ENCODE results near the gene MTCL1. TPM values are rescaled to one million over a fixed set of nuclear protein-coding genes. Genes with fewer than 3 reads are reported as not detected.

Gene MTCL1
- total and polyA plus RNA-seq, 3 experiments from 2014 or later: 1.0 to 1.1 TPM; not detected in 1

DNA sequence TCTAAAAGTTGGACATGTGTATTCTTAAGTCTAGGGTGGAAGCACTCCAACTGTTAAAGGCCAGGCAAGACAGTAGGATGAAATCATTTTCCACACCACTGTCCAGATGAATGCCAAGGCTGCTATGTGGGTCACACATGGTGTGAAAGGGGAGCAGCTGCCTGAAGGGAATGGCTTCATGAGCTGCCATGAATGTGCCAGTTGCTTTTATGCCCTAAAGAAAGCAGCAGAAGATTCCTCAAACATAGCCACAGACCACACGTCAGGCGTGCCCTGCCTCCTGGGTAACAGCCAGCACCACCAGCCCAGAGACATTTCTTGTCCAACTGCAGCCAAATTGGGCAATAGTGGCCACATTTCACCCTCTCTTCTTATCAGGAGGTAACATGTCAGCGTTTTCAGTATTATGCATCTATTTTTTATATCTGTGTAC is 130.2 kb downstream of the MTCL1 start:
- Mint-ChIP-seq H3K4me1 (no peaks in the 10 kb centered on the region), H3K9me3 (peaks cover 0 to 2% (median 0%) of the 10 kb centered on the region in 5 donors), H3K27ac (no peak overlapping the region), H3K27me3 (peaks cover 13 to 26% of the 10 kb centered on the region in 2 donors), H3K4me3 (no peak overlapping the region), H3K36me3 (peaks cover 0 to 14% (median 0%) of the 10 kb centered on the region in 3 donors)
- no peak overlapping the region for H3K27ac ChIP-seq (ENCODE audit: low read depth, low read length)
- ChIA-PET CTCF (no interaction called here), POLR2A (no interaction called here)
- H3K9me3 ChIP-seq (ENCODE audit: low read length): no peaks in the 10 kb centered on the region
- no peak overlapping the region for H3K4me3 ChIP-seq (ENCODE audit: low read length)
- no peaks in the 10 kb centered on the region for H3K4me1 ChIP-seq (ENCODE audit: insufficient read depth, low read length)
- no peaks in the 10 kb centered on the region for H3K27me3 ChIP-seq (ENCODE audit: insufficient read depth, low read length, poor library complexity, severe bottlenecking)
- no peak for DNase-seq
- no peaks in the 10 kb centered on the region for H3K36me3 ChIP-seq (ENCODE audit: insufficient read depth, low read length)

DNA sequence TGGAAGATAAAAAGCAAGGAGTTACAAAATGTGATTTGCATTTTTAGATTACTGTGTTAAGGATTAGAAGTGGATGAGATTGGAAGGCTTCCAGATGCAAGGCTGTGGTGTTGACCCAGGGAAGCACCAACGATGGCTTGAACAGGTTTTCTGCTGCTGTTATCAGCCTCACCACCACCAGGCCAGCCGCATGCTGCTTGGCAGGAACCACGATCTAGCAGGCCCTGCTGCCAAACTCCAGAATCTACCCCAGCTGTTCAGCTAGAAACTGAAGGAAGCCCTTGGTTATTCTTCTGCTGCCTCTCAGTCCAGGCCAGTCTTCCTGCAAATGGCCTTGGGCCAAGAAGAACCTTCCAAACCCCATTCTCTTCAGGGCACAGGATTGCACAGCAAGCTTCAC is 133.9 kb downstream of the MTCL1 start:
- CTCF ChIA-PET: no interaction called here

DNA sequence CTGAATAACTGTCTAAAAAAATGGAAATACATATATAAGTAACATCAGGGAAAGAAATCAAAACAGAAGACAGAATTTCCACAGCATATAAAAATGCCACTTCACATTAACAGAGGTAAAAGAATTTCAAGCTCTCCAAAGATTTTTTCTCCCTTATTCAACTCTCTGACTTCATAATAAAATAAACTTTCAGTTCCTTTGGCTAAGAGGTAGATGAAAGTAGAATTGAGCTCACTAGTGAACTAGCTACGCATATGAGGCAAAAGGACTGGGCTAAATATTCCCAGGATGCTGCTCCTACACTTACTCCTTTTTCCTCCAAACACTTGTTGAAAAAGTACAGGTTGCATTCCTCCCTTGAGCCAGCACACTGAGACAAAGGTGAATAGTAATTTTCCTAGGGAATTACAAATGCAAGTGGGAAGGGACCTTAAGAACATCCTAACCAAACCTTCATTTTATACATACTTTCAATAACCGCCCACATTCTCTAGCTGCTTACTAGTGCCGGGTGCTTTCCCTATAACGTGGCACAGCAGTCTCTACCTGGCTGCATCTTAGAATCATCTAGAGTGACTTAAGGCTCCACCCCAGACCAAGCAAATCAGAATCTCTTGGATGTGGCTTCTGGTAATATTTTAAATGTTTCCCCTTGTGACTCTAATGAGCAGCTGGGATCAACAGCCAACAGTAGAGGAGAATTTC is 136.6 kb downstream of the MTCL1 start:
- CTCF ChIA-PET: no interaction called here
- H3K36me3 ChIP-seq (ENCODE audit: insufficient read depth, low read length): no peaks in the 10 kb centered on the region
- peaks cover 0 to 2% (median 2%) of the 10 kb centered on the region in 5 donors for H3K9me3 Mint-ChIP-seq

More for the DNA sequence above, 133.9 kb downstream of the MTCL1 start:
- POLR2A ChIA-PET: no interaction called here
- Histone ChIP-seq H3K9me3 (ENCODE audit: low read length) (no peaks in the 10 kb centered on the region), H3K4me3 (ENCODE audit: low read length) (no peak overlapping the region), H3K27ac (ENCODE audit: low read depth, low read length) (no peak overlapping the region), H3K27me3 (ENCODE audit: insufficient read depth, low read length, poor library complexity, severe bottlenecking) (no peaks in the 10 kb centered on the region), H3K4me1 (ENCODE audit: insufficient read depth, low read length) (no peaks in the 10 kb centered on the region), H3K36me3 (ENCODE audit: insufficient read depth, low read length) (no peaks in the 10 kb centered on the region)
- no peak for DNase-seq
- peaks cover 0 to 2% (median 2%) of the 10 kb centered on the region in 5 donors for H3K9me3 Mint-ChIP-seq
- H3K4me3 Mint-ChIP-seq: no peak overlapping the region
- no peak overlapping the region for H3K27ac Mint-ChIP-seq
- no peaks in the 10 kb centered on the region for H3K4me1 Mint-ChIP-seq
- peaks cover 0 to 9% (median 0%) of the 10 kb centered on the region in 3 donors for H3K36me3 Mint-ChIP-seq
- peaks cover 17 to 40% of the 10 kb centered on the region in 2 donors for H3K27me3 Mint-ChIP-seq

DNA sequence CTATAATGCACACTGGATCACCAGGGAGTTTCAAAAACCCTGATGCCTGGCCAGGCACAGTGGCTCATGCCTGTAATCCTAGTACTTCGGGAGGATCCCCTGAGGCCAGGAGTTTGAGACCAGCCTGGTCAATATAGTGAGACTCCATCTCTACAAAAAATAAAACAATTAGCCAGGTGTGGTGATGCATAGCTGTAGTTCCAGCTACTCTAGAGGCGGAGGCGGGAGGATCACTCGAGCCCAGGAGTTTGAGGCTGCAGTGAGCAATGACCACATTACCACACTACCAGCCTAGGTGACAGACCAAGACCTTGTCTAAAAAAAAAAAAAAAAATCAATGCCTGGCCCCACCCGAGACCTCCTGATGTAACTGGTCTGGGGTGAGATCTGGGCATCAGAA is 137.2 kb downstream of the MTCL1 start:
- no peaks in the 10 kb centered on the region for H3K4me1 Mint-ChIP-seq
- H3K9me3 Mint-ChIP-seq: peaks cover 0 to 2% (median 0%) of the 10 kb centered on the region in 5 donors
- no peak overlapping the region for H3K4me3 Mint-ChIP-seq
- no peak for DNase-seq
- peaks cover 17 to 44% of the 10 kb centered on the region in 2 donors for H3K27me3 Mint-ChIP-seq
- no peaks in the 10 kb centered on the region for H3K36me3 ChIP-seq (ENCODE audit: insufficient read depth, low read length)
- no peaks in the 10 kb centered on the region for H3K4me1 ChIP-seq (ENCODE audit: insufficient read depth, low read length)
- no peaks in the 10 kb centered on the region for H3K27me3 ChIP-seq (ENCODE audit: insufficient read depth, low read length, poor library complexity, severe bottlenecking)
- ChIA-PET POLR2A (no interaction called here), CTCF (no interaction called here)
- peaks cover 0 to 5% (median 0%) of the 10 kb centered on the region in 3 donors for H3K36me3 Mint-ChIP-seq
- H3K9me3 ChIP-seq (ENCODE audit: low read length): no peaks in the 10 kb centered on the region
- no peak overlapping the region for H3K4me3 ChIP-seq (ENCODE audit: low read length)
- H3K27ac Mint-ChIP-seq: peak overlapping the region in 1 of 8 donors; percentile 64
- H3K27ac ChIP-seq (ENCODE audit: low read depth, low read length): no peak overlapping the region

More for the DNA sequence above, 136.6 kb downstream of the MTCL1 start:
- no peak overlapping the region for H3K27ac ChIP-seq (ENCODE audit: low read depth, low read length)
- H3K27me3 ChIP-seq (ENCODE audit: insufficient read depth, low read length, poor library complexity, severe bottlenecking): no peaks in the 10 kb centered on the region
- Mint-ChIP-seq H3K4me1 (no peaks in the 10 kb centered on the region), H3K27ac (no peak overlapping the region), H3K4me3 (no peak overlapping the region), H3K27me3 (peaks cover 19 to 41% of the 10 kb centered on the region in 2 donors), H3K36me3 (peaks cover 0 to 9% (median 0%) of the 10 kb centered on the region in 3 donors)
- no peak overlapping the region for H3K4me3 ChIP-seq (ENCODE audit: low read length)
- DNase-seq: no peak
- H3K4me1 ChIP-seq (ENCODE audit: insufficient read depth, low read length): no peaks in the 10 kb centered on the region
- no peaks in the 10 kb centered on the region for H3K9me3 ChIP-seq (ENCODE audit: low read length)
- POLR2A ChIA-PET: no interaction called here

DNA sequence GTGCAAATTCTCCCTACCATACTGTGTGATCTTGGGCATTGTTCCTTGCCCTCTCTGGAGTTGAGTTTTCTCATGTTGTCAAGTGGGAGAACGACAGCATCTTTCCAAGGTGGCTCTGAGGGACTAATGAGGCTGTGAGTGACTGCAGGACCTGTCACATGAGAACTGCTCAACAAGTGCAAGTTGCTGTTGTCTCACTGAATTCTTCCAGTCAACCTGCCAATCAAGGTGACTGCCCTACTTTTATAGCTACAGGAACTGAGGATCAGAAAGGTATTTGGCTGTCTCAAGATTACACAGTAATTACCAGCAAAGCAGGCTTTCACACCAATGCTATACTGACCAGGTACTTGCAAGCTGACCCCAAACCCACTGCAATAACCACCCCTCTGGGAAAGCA is 137.6 kb downstream of the MTCL1 start:
- DNase-seq: no peak

DNA sequence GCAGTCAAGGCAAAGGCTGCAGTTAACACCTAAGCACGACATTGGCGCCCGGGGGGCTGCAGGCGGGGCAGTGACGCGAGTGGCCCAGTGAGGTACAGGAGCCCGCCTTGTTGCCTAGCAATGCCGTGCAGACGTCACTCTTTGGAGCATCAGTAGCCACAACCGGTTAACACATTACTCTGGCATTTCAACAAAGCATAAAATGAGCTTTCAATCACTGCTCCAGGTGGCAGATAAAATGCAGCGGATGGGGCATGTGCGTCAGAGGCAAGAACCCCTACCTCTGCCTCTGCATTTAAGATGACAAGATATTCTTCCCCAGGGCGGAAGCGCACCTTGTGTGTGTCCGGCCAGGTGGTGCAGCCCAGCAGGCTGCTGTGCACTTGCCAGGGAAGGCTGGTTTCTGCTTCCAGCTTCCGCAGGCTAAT is 139.4 kb downstream of the MTCL1 start:
- H3K36me3 ChIP-seq (ENCODE audit: insufficient read depth, low read length): no peaks in the 10 kb centered on the region
- H3K4me3 ChIP-seq (ENCODE audit: low read length): no peak overlapping the region
- Mint-ChIP-seq H3K27me3 (peaks cover 7 to 43% of the 10 kb centered on the region in 2 donors), H3K36me3 (no peaks in the 10 kb centered on the region), H3K27ac (no peak overlapping the region), H3K4me1 (no peaks in the 10 kb centered on the region), H3K4me3 (no peak overlapping the region), H3K9me3 (peaks cover 0 to 2% (median 0%) of the 10 kb centered on the region in 5 donors)
- no peaks in the 10 kb centered on the region for H3K27me3 ChIP-seq (ENCODE audit: insufficient read depth, low read length, poor library complexity, severe bottlenecking)
- no peak overlapping the region for H3K27ac ChIP-seq (ENCODE audit: low read depth, low read length)
- CTCF ChIA-PET: no interaction called here
- no peaks in the 10 kb centered on the region for H3K4me1 ChIP-seq (ENCODE audit: insufficient read depth, low read length)
- POLR2A ChIA-PET: no interaction called here
- H3K9me3 ChIP-seq (ENCODE audit: low read length): no peaks in the 10 kb centered on the region
- DNase-seq: no peak

More for the DNA sequence above, 137.6 kb downstream of the MTCL1 start:
- H3K4me1 Mint-ChIP-seq: no peaks in the 10 kb centered on the region
- H3K9me3 Mint-ChIP-seq: peaks cover 0 to 2% (median 0%) of the 10 kb centered on the region in 5 donors
- peaks cover 0 to under 1% (median 0%) of the 10 kb centered on the region in 3 donors for H3K36me3 Mint-ChIP-seq
- no peak overlapping the region for H3K4me3 ChIP-seq (ENCODE audit: low read length)
- H3K27me3 ChIP-seq (ENCODE audit: insufficient read depth, low read length, poor library complexity, severe bottlenecking): no peaks in the 10 kb centered on the region
- no peak overlapping the region for H3K27ac Mint-ChIP-seq
- H3K9me3 ChIP-seq (ENCODE audit: low read length): no peaks in the 10 kb centered on the region
- H3K27me3 Mint-ChIP-seq: peaks cover 13 to 44% of the 10 kb centered on the region in 2 donors
- no peaks in the 10 kb centered on the region for H3K36me3 ChIP-seq (ENCODE audit: insufficient read depth, low read length)
- H3K4me3 Mint-ChIP-seq: no peak overlapping the region
- POLR2A ChIA-PET: no interaction called here
- H3K27ac ChIP-seq (ENCODE audit: low read depth, low read length): no peak overlapping the region
- no peaks in the 10 kb centered on the region for H3K4me1 ChIP-seq (ENCODE audit: insufficient read depth, low read length)
- CTCF ChIA-PET: no interaction called here

DNA sequence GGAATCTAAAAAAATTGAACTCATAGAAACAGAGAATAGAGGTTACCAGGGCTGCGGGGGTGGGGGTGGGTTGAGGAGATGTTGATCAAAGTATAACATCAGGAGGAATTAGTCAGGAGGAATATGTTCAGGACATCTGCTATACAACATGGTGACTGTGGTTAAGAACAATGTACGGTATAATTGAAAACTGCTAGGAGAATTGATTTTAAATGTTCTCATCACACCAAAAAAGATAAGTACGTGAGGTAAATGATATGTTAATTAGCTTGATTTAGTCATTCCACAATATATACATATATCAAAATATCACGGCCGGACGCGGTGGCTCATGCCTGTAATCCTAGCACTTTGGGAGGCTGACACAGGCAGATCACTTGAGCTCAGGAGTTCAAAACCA is 140.2 kb downstream of the MTCL1 start:
- DNase-seq: no peak
- Mint-ChIP-seq H3K27me3 (peaks cover 7 to 42% of the 10 kb centered on the region in 2 donors), H3K27ac (no peak overlapping the region), H3K9me3 (peaks cover 0 to 3% (median 0%) of the 10 kb centered on the region in 5 donors), H3K4me3 (no peak overlapping the region), H3K36me3 (no peaks in the 10 kb centered on the region), H3K4me1 (no peaks in the 10 kb centered on the region)
- CTCF ChIA-PET: interaction anchor here (0.9 to 1.1 kb wide), 2 partner anchors 8 to 13 kb away, joined by 3 read pairs; no protein-coding TSS in a partner anchor
- no peaks in the 10 kb centered on the region for H3K4me1 ChIP-seq (ENCODE audit: insufficient read depth, low read length)
- H3K27ac ChIP-seq (ENCODE audit: low read depth, low read length): no peak overlapping the region
- POLR2A ChIA-PET: no interaction called here
- H3K9me3 ChIP-seq (ENCODE audit: low read length): no peaks in the 10 kb centered on the region
- no peak overlapping the region for H3K4me3 ChIP-seq (ENCODE audit: low read length)
- H3K36me3 ChIP-seq (ENCODE audit: insufficient read depth, low read length): no peaks in the 10 kb centered on the region
- H3K27me3 ChIP-seq (ENCODE audit: insufficient read depth, low read length, poor library complexity, severe bottlenecking): no peaks in the 10 kb centered on the region

DNA sequence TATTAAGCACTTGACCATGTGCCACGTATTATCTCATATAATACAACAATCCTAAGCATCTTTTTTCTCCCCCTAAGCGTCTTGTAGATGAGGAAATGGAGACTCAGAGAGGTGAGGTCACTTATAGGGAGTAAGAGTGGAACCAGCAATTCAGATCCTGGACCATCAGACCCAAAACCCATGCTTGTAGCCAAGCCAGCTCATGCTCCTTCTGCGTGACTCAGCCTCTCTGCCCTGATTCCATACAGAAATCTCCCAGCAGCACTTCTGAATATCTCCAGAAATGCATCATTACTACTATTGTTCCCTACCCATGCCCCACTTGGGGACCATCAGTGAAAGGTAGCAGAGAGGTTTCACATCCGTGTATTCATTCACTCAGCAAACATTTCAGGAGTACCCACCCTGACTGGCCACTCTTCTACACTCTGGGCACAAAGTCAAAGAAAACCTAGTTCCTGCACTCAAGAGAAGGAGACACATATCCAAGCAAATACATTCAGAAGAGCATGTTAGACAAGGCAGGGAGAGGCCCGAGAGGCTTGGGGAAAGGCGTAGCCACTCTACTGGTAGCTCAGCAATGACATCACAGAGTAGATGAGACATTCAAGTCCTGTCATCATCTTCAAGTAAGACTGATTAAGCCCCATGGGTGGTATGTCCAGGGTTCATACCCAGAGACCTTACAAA is 141.9 kb downstream of the MTCL1 start:
- Mint-ChIP-seq H3K9me3 (peaks cover 0 to 3% (median 0%) of the 10 kb centered on the region in 5 donors), H3K36me3 (no peaks in the 10 kb centered on the region), H3K27ac (peak overlapping the region in 1 of 8 donors; percentile 52), H3K27me3 (peaks cover 6 to 29% of the 10 kb centered on the region in 2 donors), H3K4me1 (no peaks in the 10 kb centered on the region), H3K4me3 (no peak overlapping the region)
- H3K4me3 ChIP-seq (ENCODE audit: low read length): no peak overlapping the region
- H3K4me1 ChIP-seq (ENCODE audit: insufficient read depth, low read length): no peaks in the 10 kb centered on the region
- H3K9me3 ChIP-seq (ENCODE audit: low read length): no peaks in the 10 kb centered on the region
- H3K27ac ChIP-seq (ENCODE audit: low read depth, low read length): no peak overlapping the region
- H3K36me3 ChIP-seq (ENCODE audit: insufficient read depth, low read length): no peaks in the 10 kb centered on the region
- CTCF ChIA-PET: no interaction called here
- H3K27me3 ChIP-seq (ENCODE audit: insufficient read depth, low read length, poor library complexity, severe bottlenecking): no peaks in the 10 kb centered on the region
- no peak for DNase-seq
- POLR2A ChIA-PET: no interaction called here
